GOT3 (cell line): ENCODE measurements around the gene CBX4.

ENCODE experiments used
- DNase-seq: peaks from one replicate; lab custom pipeline; 2025; ENCODE audit warnings: mixed read lengths; lab: John Stamatoyannopoulos, UW

CBX4 gene

GRCh38 chr17:79799174-79799537, 40.1 kb downstream of the CBX4 start:
- no peak for DNase-seq

GRCh38 chr17:79798299-79799173, 40.7 kb downstream of the CBX4 start:
- DNase-seq: no peak

GRCh38 chr17:79797492-79798298, 41.5 kb downstream of the CBX4 start:
- DNase-seq: no peak

GRCh38 chr17:79796763-79797491, 42.3 kb downstream of the CBX4 start, which contains the start of gene CBX8:
TSS of gene CBX8 (minus strand) at chr17:79797077. CDS start at chr17:79796998, 79 bp downstream.
- DNase-seq: peak; percentile 96

- no peak for DNase-seq
Measured at GRCh38 chr17:79796444-79796762, 42.8 kb downstream of the CBX4 start.

GRCh38 chr17:79795795-79796443, 43.3 kb downstream of the CBX4 start:
- no peak for DNase-seq

- DNase-seq: no peak
Measured at GRCh38 chr17:79794659-79795511, 44.4 kb downstream of the CBX4 start.

GRCh38 chr17:79793924-79794304, 45.3 kb downstream of the CBX4 start:
- no peak for DNase-seq

GRCh38 chr17:79792984-79793923, 46.0 kb downstream of the CBX4 start:
- no peak for DNase-seq

GRCh38 chr17:79792341-79792871, 46.8 kb downstream of the CBX4 start:
- DNase-seq: no peak

- DNase-seq: no peak
Measured at GRCh38 chr17:79791735-79792161, 47.5 kb downstream of the CBX4 start.

GRCh38 chr17:79790805-79791734, 48.2 kb downstream of the CBX4 start:
- no peak for DNase-seq

GRCh38 chr17:79789943-79790804, 49.1 kb downstream of the CBX4 start:
- no peak for DNase-seq

- no peak for DNase-seq
Measured at GRCh38 chr17:79788989-79789942, 50.0 kb downstream of the CBX4 start.

GRCh38 chr17:79788455-79788854, 50.8 kb downstream of the CBX4 start:
- no peak for DNase-seq

- DNase-seq: no peak
Measured at GRCh38 chr17:79786930-79787643, 52.2 kb downstream of the CBX4 start.
